Colonic mucosa (tissue), 4 donors: ENCODE results near the gene RPLP1. TPM values are rescaled to one million over a fixed set of nuclear protein-coding genes. Genes with fewer than 3 reads are reported as not detected.

Experiments
- DNase-seq: peaks from one replicate; pipeline ENCODE4 v3.0.0-alpha.2; 2020
- H3K27ac ChIP-seq: fragments of 200-600 bp; one replicate; pipeline ENCODE4 v1.8.0; 2021
- H3K27me3 ChIP-seq: fragments of 200-600 bp; one replicate; pipeline ENCODE4 v1.8.0; 2021
- H3K36me3 ChIP-seq: fragments of 200-600 bp; one replicate; pipeline ENCODE4 v1.8.0; 2021
- H3K4me1 ChIP-seq: fragments of 200-600 bp; one replicate; pipeline ENCODE4 v1.8.0; 2021; ENCODE audit warnings: mild to moderate bottlenecking
- H3K4me3 ChIP-seq: fragments of 200-600 bp; one replicate; pipeline ENCODE4 v1.8.0; 2021
- H3K9ac ChIP-seq, 2 donors: one replicate each; pipeline ENCODE4 v1.7.0; 2013; ENCODE audit warnings: control low read depth in 2 of 2, low read depth in 2 of 2, low read length in 2 of 2
- H3K9me3 ChIP-seq: fragments of 200-600 bp; one replicate; pipeline ENCODE4 v1.8.0; 2021
- intact Hi-C: fragments of 100-400 bp; cut with DNase I; formaldehyde crosslinking; loops from one replicate; pipeline ENCODE4 v1.14.1; 2022
- total RNA-seq, 2 donors: library from RNA; stranded (reverse); fragmentation: NEBNext Ultra II Directional in 1 of 2; extraction: Animal tissue kit (Norgen Biotek cat#: 25700) in 1 of 2; gene quantifications; one replicate each; pipeline ENCODE4 v1.2.1, GENCODE V29; 2021
- TF ChIP-seq, protein P1 (sequence below): fragments of 200-600 bp; IDR thresholded peaks from one replicate; pipeline ENCODE4 v1.8.0; 2022; ENCODE audit warnings: antibody characterized with exemption, mild to moderate bottlenecking
- donor health status: healthy.
- donor health status: DM: no; HTN: no; CAD: no.
- donor health status: DM: no; HTN: no; CAD: no.

RPLP1 gene
- total RNA-seq, 2 donors from 2014 or later = 1,531 to 1,739 TPM

GRCh38 chr15:69424748-69425413, 27.7 kb upstream of the RPLP1 start:
- no peaks in the 10 kb centered on the region for H3K4me1 ChIP-seq
- no peaks in the 10 kb centered on the region for H3K9me3 ChIP-seq
- TF ChIP-seq, protein P1, sequence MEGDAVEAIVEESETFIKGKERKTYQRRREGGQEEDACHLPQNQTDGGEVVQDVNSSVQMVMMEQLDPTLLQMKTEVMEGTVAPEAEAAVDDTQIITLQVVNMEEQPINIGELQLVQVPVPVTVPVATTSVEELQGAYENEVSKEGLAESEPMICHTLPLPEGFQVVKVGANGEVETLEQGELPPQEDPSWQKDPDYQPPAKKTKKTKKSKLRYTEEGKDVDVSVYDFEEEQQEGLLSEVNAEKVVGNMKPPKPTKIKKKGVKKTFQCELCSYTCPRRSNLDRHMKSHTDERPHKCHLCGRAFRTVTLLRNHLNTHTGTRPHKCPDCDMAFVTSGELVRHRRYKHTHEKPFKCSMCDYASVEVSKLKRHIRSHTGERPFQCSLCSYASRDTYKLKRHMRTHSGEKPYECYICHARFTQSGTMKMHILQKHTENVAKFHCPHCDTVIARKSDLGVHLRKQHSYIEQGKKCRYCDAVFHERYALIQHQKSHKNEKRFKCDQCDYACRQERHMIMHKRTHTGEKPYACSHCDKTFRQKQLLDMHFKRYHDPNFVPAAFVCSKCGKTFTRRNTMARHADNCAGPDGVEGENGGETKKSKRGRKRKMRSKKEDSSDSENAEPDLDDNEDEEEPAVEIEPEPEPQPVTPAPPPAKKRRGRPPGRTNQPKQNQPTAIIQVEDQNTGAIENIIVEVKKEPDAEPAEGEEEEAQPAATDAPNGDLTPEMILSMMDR = no peak
- DNase-seq = no peak
- H3K36me3 ChIP-seq = no peaks in the 10 kb centered on the region
- H3K27ac ChIP-seq = no peak overlapping the region
- no peak overlapping the region for H3K4me3 ChIP-seq
- H3K9ac ChIP-seq = no peak overlapping the region
- H3K27me3 ChIP-seq = no peaks in the 10 kb centered on the region
- intact Hi-C loops = loop anchor here (5.0 kb wide), 1 partner anchor 32 kb away; no protein-coding TSS in a partner anchor

DNA sequence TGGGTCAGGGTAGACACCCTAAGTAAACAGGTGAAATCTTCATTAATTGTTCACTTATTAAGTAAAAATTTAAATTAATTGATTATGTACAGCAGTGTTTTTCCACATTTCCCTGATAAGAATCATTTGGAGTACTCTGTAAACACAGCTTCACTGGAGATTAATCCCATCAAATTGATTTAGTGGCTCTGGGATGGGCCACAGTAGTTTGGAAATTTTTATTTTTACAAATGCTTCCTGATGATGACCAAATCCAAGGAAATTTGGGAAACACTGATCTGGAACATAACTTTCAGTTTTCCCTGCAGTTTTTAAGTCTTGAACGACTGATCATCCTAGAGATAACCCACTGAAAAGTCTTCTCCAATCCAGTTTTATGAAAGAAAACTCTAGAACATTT, 18.8 kb upstream of the RPLP1 start:
- Histone ChIP-seq H3K9ac (no peak overlapping the region), H3K36me3 (no peaks in the 10 kb centered on the region), H3K4me3 (no peak overlapping the region), H3K27me3 (no peaks in the 10 kb centered on the region), H3K4me1 (no peaks in the 10 kb centered on the region), H3K27ac (no peak overlapping the region), H3K9me3 (no peaks in the 10 kb centered on the region)
- TF ChIP-seq, protein P1 = no peak
- intact Hi-C loops = no loop called here
- no peak for DNase-seq

DNA sequence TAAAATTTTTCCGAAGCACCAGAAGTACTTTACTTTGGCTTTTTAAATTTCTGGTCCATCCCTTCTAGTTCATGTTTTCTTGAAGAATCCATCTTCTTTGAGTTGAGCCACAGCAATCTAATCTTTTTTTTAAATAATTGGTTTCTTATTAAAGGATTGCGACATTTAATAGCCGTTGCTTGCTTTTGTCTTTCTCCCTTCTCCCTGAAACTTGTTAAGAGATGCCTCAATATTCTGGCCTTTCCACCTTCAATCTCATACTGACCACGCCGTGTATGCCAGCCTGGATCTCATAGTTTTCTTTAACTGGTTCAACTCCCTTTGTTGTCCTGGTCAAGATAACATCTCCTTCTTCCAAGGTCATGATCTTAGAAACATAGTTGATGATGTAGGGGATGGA, 18.4 kb upstream of the RPLP1 start:
- TF ChIP-seq, protein P1 = no peak
- no peak for DNase-seq
- intact Hi-C loops = no loop called here
- Histone ChIP-seq H3K4me1 (no peaks in the 10 kb centered on the region), H3K9me3 (no peaks in the 10 kb centered on the region), H3K27me3 (no peaks in the 10 kb centered on the region), H3K27ac (no peak overlapping the region), H3K36me3 (no peaks in the 10 kb centered on the region), H3K4me3 (no peak overlapping the region), H3K9ac (no peak overlapping the region)

DNA sequence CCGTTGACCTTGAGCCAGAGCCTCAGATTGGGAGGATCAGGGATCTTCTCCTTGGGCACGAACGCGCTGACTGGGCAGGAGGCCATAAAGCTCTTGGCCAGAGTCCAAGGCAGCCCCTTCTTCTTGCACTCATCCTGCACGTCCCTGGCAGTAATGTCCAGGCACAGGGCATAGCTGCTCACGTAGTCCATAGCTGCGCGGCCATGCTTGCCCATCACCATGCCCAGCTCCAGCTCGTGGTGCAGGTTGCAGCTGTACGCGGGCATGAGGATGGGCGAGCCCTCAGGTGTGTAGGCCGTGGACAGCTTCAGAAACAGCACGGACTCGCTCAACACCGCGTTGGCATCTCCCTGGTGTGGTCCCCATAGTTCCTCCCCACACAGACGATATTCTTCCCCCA, 17.9 kb upstream of the RPLP1 start:
- H3K27ac ChIP-seq = no peak overlapping the region
- H3K9me3 ChIP-seq = no peaks in the 10 kb centered on the region
- no peak overlapping the region for H3K9ac ChIP-seq
- no peaks in the 10 kb centered on the region for H3K36me3 ChIP-seq
- DNase-seq = no peak
- TF ChIP-seq, protein P1 = no peak
- no peaks in the 10 kb centered on the region for H3K27me3 ChIP-seq
- H3K4me3 ChIP-seq = no peak overlapping the region
- no peaks in the 10 kb centered on the region for H3K4me1 ChIP-seq
- intact Hi-C loops = no loop called here

DNA sequence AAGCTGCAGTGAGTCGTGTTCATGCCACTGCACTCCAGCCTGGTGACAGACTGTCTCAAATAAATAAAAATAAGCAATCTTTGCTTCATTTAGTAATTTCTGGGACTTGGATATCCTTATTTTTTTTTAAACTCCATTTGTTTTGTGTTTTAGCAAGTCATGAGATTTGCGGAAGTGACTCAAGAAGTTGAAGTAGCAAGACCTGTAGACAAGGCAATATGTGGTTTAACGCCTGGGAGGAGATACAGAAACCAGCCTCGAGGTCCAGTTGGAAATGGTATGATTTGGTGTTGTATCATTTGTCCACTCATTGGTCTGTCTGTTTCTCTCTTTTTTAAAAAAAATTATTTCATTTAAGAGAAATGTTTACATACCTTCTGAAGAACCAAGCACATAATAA, 16.6 kb upstream of the RPLP1 start:
- Histone ChIP-seq H3K4me3 (no peak overlapping the region), H3K36me3 (no peaks in the 10 kb centered on the region), H3K9ac (no peak overlapping the region), H3K27ac (no peak overlapping the region), H3K9me3 (no peaks in the 10 kb centered on the region), H3K4me1 (no peaks in the 10 kb centered on the region), H3K27me3 (no peaks in the 10 kb centered on the region)
- TF ChIP-seq, protein P1 = no peak
- no peak for DNase-seq
- intact Hi-C loops = no loop called here
